GM13977 (cell line): ENCODE measurements around the gene MEGF11.

Source experiments
- DNase-seq: peaks from one replicate; pipeline ENCODE4 v3.0.0; 2012; ENCODE audit warnings: low spot score
- CTCF ChIP-seq: IDR thresholded peaks from 2 replicates; pipeline ENCODE4 v1.5.1; 2012; ENCODE audit warnings: mild to moderate bottlenecking, control low read depth; ENCODE audit not compliant: insufficient read depth; ENCODE audit errors: extremely low read depth, missing control alignments
- in situ Hi-C: fragments of 300-500 bp; cut with MboI; formaldehyde crosslinking; loops from one replicate; pipeline ENCODE4 v1.12.0; 2022; ENCODE audit warnings: low sequenced_read_pairs, low pct_unique_long_range_greater_than_20kb, mixed read lengths, inconsistent platforms; ENCODE audit not compliant: unreplicated experiment

Gene MEGF11

GRCh38 chr15:66131831-66132230 lies 121.7 kb downstream of the MEGF11 start:
- in situ Hi-C loops = no loop called here
- no peak for TF ChIP-seq CTCF
- no peak for DNase-seq

DNA sequence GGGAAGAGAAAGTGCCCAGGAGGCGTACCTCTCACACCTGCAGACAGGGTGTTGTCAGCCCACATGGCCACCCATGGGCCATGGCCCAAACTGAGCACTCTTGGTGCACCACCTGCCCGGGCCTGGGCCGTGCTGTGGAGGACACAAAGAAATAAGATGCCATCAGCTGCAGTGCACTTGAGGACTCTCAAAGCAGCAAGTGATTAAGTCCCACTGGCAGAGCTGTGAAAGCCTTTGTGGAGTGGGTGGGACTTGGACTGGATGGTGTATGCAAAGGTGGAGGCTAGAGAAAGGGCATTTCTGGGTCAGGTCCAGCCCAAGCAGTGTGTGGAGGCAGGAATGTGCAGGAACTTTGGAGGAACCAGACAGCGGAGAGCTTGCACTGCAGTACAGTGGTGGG lies 122.3 kb downstream of the MEGF11 start:
- in situ Hi-C loops = no loop called here
- no peak for DNase-seq
- TF ChIP-seq CTCF = no peak

DNA sequence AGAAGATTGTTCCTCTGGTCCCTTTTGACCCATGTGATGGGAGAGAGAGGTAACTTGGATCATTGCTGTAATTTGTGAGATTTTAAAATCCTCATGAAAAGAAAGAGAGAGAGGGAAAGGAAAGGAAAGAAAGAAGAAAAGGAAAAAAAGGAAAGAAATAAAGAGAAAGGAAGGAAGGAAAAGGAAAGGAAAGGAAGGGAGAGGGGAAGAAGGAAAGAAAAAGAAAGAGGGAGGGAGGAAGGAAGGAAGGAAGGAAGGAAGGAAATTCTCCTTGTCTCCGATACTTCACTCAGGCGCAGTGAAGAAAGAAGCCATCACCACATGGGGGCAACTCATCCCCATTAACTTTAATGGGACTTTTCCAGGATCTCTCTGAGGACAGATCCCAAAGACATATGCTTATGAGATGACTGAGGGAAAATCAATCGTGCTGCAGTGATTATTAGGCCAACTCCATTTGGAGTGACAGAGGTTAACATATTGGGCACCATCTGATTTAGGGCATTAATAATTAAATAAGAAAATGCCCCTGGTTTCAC lies 123.0 kb downstream of the MEGF11 start:
- TF ChIP-seq CTCF = no peak
- in situ Hi-C loops = no loop called here
- DNase-seq = no peak

- in situ Hi-C loops = no loop called here
- TF ChIP-seq CTCF = no peak
- DNase-seq = no peak
Measured at GRCh38 chr15:66129586-66129985, 124.0 kb downstream of the MEGF11 start.

DNA sequence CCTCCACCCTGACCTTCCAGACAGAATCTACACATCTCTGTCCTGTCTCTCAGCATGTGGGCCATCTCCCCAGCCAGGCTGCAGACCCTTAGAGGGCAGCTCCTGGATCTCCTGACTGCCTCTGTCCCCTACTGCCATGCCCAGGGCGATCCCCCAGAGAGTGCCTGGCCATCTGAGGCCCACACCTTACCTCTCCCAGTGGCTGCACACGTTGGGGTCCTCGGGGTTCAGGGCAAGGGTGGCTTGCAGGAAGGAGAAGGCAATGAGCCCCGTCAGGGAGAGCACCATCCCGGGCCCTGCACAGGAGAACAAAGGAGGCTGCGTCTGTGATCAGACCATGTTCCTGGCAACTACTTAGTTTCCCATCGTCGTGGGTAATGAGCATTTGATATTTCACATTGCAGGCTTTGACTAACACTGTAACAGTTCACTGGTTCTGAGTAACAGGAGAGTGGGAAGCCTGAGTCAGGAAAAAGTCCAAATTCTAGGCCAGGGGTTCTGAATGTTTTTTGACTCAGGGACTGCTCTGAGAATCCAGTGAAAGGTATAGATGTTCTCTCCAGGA lies 125.4 kb downstream of the MEGF11 start:
- in situ Hi-C loops = no loop called here
- TF ChIP-seq CTCF = no peak
- no peak for DNase-seq

GRCh38 chr15:66126456-66126855 lies 127.1 kb downstream of the MEGF11 start:
- no peak for TF ChIP-seq CTCF
- no peak for DNase-seq
- in situ Hi-C loops = no loop called here
